ENCODE results near the gene CATSPER4.

CATSPER4 gene

GRCh38 chr1:26164861-26165842, 25.2 kb upstream of the CATSPER4 start:
- no peak for DNase-seq (ENCODE audit: low spot score)

- no peak for DNase-seq (ENCODE audit: low spot score)
Observed at GRCh38 chr1:26166719-26167281, 23.6 kb upstream of the CATSPER4 start.

- DNase-seq (ENCODE audit: low spot score) = peak; percentile 85
Observed at GRCh38 chr1:26168410-26169197, 21.8 kb upstream of the CATSPER4 start, which contains the start of gene C1orf232. C1orf232 (minus strand) TSS chr1:26168963; CDS start chr1:26168499, 464 bp downstream.

- no peak for DNase-seq (ENCODE audit: low spot score)
Observed at GRCh38 chr1:26169198-26169554, 21.2 kb upstream of the CATSPER4 start.

- peak; percentile 95 for DNase-seq (ENCODE audit: low spot score)
Observed at GRCh38 chr1:26169669-26170471, 20.5 kb upstream of the CATSPER4 start, which contains the start of gene ZNF593. ZNF593 (plus strand) TSS chr1:26169908; CDS start chr1:26169984, 76 bp downstream.

GRCh38 chr1:26170472-26170821, 20.0 kb upstream of the CATSPER4 start:
- DNase-seq (ENCODE audit: low spot score) = no peak

GRCh38 chr1:26171084-26172072, 19.0 kb upstream of the CATSPER4 start, which contains the start of gene ZNF593OS:
ZNF593OS (minus strand) TSS chr1:26171832; CDS start chr1:26171661, 171 bp downstream.
- DNase-seq (ENCODE audit: low spot score) = peak; percentile 65

GRCh38 chr1:26175346-26175745, 15.1 kb upstream of the CATSPER4 start:
- no peak for DNase-seq (ENCODE audit: low spot score)

GRCh38 chr1:26177182-26177684, 13.2 kb upstream of the CATSPER4 start, which contains the start of gene CNKSR1:
CNKSR1 (plus strand) TSS chr1:26177491; CDS start chr1:26177548, 57 bp downstream.
- peak; percentile 79 for DNase-seq (ENCODE audit: low spot score)

GRCh38 chr1:26180010-26180506, 10.3 kb upstream of the CATSPER4 start:
- DNase-seq (ENCODE audit: low spot score) = no peak

- DNase-seq (ENCODE audit: low spot score) = no peak
Observed at GRCh38 chr1:26181586-26182382, 8.6 kb upstream of the CATSPER4 start.

GRCh38 chr1:26182383-26182696, 8.1 kb upstream of the CATSPER4 start:
- no peak for DNase-seq (ENCODE audit: low spot score)

- no peak for DNase-seq (ENCODE audit: low spot score)
Observed at GRCh38 chr1:26184086-26184485, 6.3 kb upstream of the CATSPER4 start.

- DNase-seq (ENCODE audit: low spot score) = no peak
Observed at GRCh38 chr1:26184883-26185282, 5.5 kb upstream of the CATSPER4 start.

- DNase-seq (ENCODE audit: low spot score) = no peak
Observed at GRCh38 chr1:26187882-26188281, 2.5 kb upstream of the CATSPER4 start.

GRCh38 chr1:26188477-26188876, 1.9 kb upstream of the CATSPER4 start:
- no peak for DNase-seq (ENCODE audit: low spot score)

- DNase-seq (ENCODE audit: low spot score) = no peak
Observed at GRCh38 chr1:26189331-26189730, 1.1 kb upstream of the CATSPER4 start.

- no peak for DNase-seq (ENCODE audit: low spot score)
Observed at GRCh38 chr1:26189751-26190275, 589 bp upstream of the CATSPER4 start.

GRCh38 chr1:26191739-26192138, 1.3 kb downstream of the CATSPER4 start:
- no peak for DNase-seq (ENCODE audit: low spot score)
